PC-9 (cell line): Measurements from ENCODE around the gene PNPLA2. TPM values are rescaled to one million over a fixed set of nuclear protein-coding genes. Genes with fewer than 3 reads are reported as not detected.

Experiments
- BruUV-seq: library from RNA; stranded (reverse); fragments of 400-500 nt; replicated peaks from 2 replicates; lab custom pipeline; 2021; lab: Mats Ljungman, UMichigan
- CTCF ChIA-PET: fragments of 300-600 bp; sonication (Branson Sonifier 250); formaldehyde crosslinking; loops from one replicate; lab custom pipeline; 2022; ENCODE audit warnings: antibody characterized with exemption; lab: Charles Lee
- POLR2A ChIA-PET: fragments of 300-600 bp; sonication (Branson Sonifier 250); formaldehyde crosslinking; loops from one replicate; lab custom pipeline; 2022; ENCODE audit warnings: antibody characterized with exemption; ENCODE audit not compliant: unreplicated experiment; lab: Charles Lee
- DNase-seq, 2 experiments: peaks; one replicate each; pipeline versions ENCODE4 v3.0.0 to v3.0.0-alpha.2; 2015 to 2022; ENCODE audit warnings: mixed read lengths in 1 of 2
- H2AFZ ChIP-seq: fragments of 200-600 bp; sonication (generic); 2 replicates; pipeline ENCODE4 v1.8.1; 2017; ENCODE audit warnings: antibody characterized with exemption
- H3F3A ChIP-seq: fragments of 200-600 bp; sonication (generic); 2 replicates; pipeline ENCODE4 v1.8.1; 2017; ENCODE audit warnings: antibody characterized with exemption, mild to moderate bottlenecking, low read depth; ENCODE audit not compliant: insufficient read depth
- H3K27ac ChIP-seq: fragments of 200-600 bp; sonication (generic); 2 replicates; pipeline ENCODE4 v1.6.1; 2016; ENCODE audit warnings: mixed run types
- H3K27me3 ChIP-seq: fragments of 200-600 bp; sonication (generic); 2 replicates; pipeline ENCODE4 v1.6.1; 2016; ENCODE audit warnings: low read depth, mixed run types; ENCODE audit not compliant: insufficient read depth
- H3K36me3 ChIP-seq: fragments of 200-600 bp; sonication (generic); 2 replicates; pipeline ENCODE4 v1.6.1; 2016; ENCODE audit warnings: low read depth, mixed run types
- H3K4me1 ChIP-seq: fragments of 200-600 bp; sonication (generic); replicated peaks from 2 replicates; pipeline ENCODE4 v1.6.1; 2016; ENCODE audit warnings: mixed run types; ENCODE audit not compliant: insufficient read depth
- H3K4me2 ChIP-seq: fragments of 200-600 bp; sonication (generic); 2 replicates; pipeline ENCODE4 v1.6.1; 2017; ENCODE audit warnings: mixed run types
- H3K4me3 ChIP-seq: fragments of 200-600 bp; sonication (generic); 2 replicates; pipeline ENCODE4 v1.6.1; 2016; ENCODE audit warnings: mixed run types
- H3K79me2 ChIP-seq: fragments of 200-600 bp; sonication (generic); 2 replicates; pipeline ENCODE4 v1.6.1; 2017; ENCODE audit warnings: low read depth, mixed run types
- H3K9me2 ChIP-seq: fragments of 200-600 bp; sonication (generic); 2 replicates; pipeline ENCODE4 v1.8.1; 2017; ENCODE audit warnings: mild to moderate bottlenecking; ENCODE audit not compliant: insufficient read depth
- H3K9me3 ChIP-seq: fragments of 200-600 bp; sonication (generic); 2 replicates; pipeline ENCODE4 v1.8.1; 2016; ENCODE audit warnings: low read depth; ENCODE audit not compliant: insufficient read depth
- H4K20me1 ChIP-seq: fragments of 200-600 bp; sonication (generic); 2 replicates; pipeline ENCODE4 v1.8.1; 2017; ENCODE audit not compliant: insufficient read depth
- EZH2 ChIP-seq: fragments of 200-600 bp; sonication (generic); IDR thresholded peaks from 2 replicates; pipeline ENCODE4 v1.8.0; 2017; ENCODE audit warnings: antibody characterized with exemption, low read depth
- intact Hi-C: fragments of 100-400 bp; cut with micrococcal nuclease; formaldehyde crosslinking; loops from one replicate; pipeline ENCODE4 v1.10.0; 2022; ENCODE audit not compliant: unreplicated experiment
- total RNA-seq: library from RNA; stranded (reverse); gene quantifications from 2 replicates; pipeline ENCODE4 v1.2.3, GENCODE V29; 2021
- TF ChIP-seq, protein P1 (sequence below): fragments of 200-600 bp; sonication (generic); conservative IDR thresholded peaks from 2 replicates; pipeline ENCODE4 v1.6.1; 2017; ENCODE audit warnings: mixed run types, antibody characterized with exemption, mild to moderate bottlenecking, moderate library complexity

PNPLA2 gene
- total RNA-seq, 1 experiment from 2014 or later, result 137 TPM

DNA sequence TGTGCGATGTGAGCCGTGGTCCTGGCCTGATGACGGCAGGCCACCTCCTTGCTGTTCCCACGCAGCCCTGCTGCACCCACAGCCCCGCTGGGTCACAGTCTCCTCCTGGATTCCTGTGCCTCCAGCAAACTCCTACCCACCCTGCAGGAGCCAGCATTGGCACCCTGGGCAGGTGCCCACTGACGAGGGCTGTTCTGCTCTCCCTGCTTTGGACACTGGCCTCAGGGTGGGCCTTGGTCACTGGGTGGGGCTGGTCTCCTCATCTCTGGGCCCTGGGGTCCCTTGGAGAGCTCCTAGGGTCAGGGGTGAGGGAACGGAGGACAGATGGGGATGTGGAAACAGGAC lies 36.6 kb downstream of the PNPLA2 start:
- Histone ChIP-seq H3K9me2 (no peaks in the 10 kb centered on the region), H4K20me1 (no peaks in the 10 kb centered on the region), H3K4me2 (no peak overlapping the region), H3F3A (no peaks in the 10 kb centered on the region), H2AFZ (no peak overlapping the region), H3K27me3 (no peaks in the 10 kb centered on the region), H3K27ac (no peak overlapping the region), H3K9me3 (no peaks in the 10 kb centered on the region), H3K4me3 (no peak overlapping the region), H3K79me2 (no peaks in the 10 kb centered on the region), H3K36me3 (no peaks in the 10 kb centered on the region), H3K4me1 (no peaks in the 10 kb centered on the region)
- POLR2A ChIA-PET, result no interaction called here
- no peak for DNase-seq
- TF ChIP-seq EZH2, result no peak
- TF ChIP-seq, protein P1, sequence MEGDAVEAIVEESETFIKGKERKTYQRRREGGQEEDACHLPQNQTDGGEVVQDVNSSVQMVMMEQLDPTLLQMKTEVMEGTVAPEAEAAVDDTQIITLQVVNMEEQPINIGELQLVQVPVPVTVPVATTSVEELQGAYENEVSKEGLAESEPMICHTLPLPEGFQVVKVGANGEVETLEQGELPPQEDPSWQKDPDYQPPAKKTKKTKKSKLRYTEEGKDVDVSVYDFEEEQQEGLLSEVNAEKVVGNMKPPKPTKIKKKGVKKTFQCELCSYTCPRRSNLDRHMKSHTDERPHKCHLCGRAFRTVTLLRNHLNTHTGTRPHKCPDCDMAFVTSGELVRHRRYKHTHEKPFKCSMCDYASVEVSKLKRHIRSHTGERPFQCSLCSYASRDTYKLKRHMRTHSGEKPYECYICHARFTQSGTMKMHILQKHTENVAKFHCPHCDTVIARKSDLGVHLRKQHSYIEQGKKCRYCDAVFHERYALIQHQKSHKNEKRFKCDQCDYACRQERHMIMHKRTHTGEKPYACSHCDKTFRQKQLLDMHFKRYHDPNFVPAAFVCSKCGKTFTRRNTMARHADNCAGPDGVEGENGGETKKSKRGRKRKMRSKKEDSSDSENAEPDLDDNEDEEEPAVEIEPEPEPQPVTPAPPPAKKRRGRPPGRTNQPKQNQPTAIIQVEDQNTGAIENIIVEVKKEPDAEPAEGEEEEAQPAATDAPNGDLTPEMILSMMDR, result no peak
- intact Hi-C loops, result no loop called here
- BruUV-seq, result no TSS peak
- CTCF ChIA-PET, result no interaction called here

DNA sequence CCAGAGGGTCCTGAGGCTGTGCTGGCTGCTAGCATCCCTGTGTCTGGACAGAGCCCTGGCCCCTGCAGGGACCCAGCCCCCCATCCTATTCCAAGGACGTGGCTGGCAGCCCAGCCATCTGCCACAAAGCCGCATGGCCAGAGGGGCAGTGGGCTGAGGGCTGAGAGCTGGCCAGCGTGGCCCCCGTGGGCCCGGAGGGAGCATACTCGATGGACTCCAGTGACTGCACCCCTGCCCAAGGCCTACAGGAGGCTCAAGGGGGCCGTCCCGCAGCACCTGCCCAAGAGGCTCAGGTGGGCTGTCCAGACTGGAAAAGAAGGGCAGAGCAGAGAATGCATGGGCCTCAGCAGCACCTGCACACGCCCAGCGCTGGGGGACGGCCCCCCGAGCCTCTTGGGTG lies 37.1 kb downstream of the PNPLA2 start:
- H3K36me3 ChIP-seq, result no peaks in the 10 kb centered on the region
- BruUV-seq, result no TSS peak
- no peaks in the 10 kb centered on the region for H3K9me3 ChIP-seq
- no peaks in the 10 kb centered on the region for H4K20me1 ChIP-seq
- ChIA-PET CTCF (no interaction called here), POLR2A (no interaction called here)
- no peak overlapping the region for H3K4me3 ChIP-seq
- no peaks in the 10 kb centered on the region for H3K79me2 ChIP-seq
- no peaks in the 10 kb centered on the region for H3F3A ChIP-seq
- H3K27me3 ChIP-seq, result no peaks in the 10 kb centered on the region
- H3K27ac ChIP-seq, result no peak overlapping the region
- H3K4me2 ChIP-seq, result no peak overlapping the region
- H3K9me2 ChIP-seq, result no peaks in the 10 kb centered on the region
- TF ChIP-seq, protein P1, result no peak
- no peak for TF ChIP-seq EZH2
- H2AFZ ChIP-seq, result no peak overlapping the region
- no peak for DNase-seq
- intact Hi-C loops, result no loop called here
- no peaks in the 10 kb centered on the region for H3K4me1 ChIP-seq

DNA sequence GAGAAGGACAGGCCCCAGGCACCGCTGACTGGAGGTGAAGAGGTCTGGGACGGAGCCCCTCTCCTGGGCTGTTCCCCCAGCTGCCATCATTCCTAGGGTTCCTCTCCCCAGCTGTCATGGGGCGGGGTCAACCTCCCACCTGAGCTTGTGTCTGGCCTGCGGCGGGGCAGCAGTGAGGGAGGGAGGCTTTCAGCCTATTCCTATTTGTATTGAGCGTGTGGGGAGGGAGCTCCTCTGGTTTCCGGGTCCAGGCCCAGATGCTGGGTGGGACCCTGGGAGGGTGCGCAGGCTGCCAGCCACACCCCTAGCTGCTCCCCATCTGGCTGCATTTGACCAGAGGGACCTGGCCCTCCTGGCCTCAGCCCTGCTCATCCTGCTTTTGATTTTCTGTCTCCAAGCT lies 37.7 kb downstream of the PNPLA2 start:
- Histone ChIP-seq H2AFZ (no peak overlapping the region), H3F3A (no peaks in the 10 kb centered on the region), H3K4me1 (no peaks in the 10 kb centered on the region), H3K9me3 (no peaks in the 10 kb centered on the region), H3K9me2 (no peaks in the 10 kb centered on the region), H3K4me3 (no peak overlapping the region), H3K27ac (no peak overlapping the region), H3K79me2 (no peaks in the 10 kb centered on the region), H3K27me3 (no peaks in the 10 kb centered on the region), H3K36me3 (no peaks in the 10 kb centered on the region), H3K4me2 (no peak overlapping the region), H4K20me1 (no peaks in the 10 kb centered on the region)
- ChIA-PET POLR2A (no interaction called here), CTCF (no interaction called here)
- TF ChIP-seq EZH2, result no peak
- TF ChIP-seq, protein P1, result no peak
- BruUV-seq, result no TSS peak
- intact Hi-C loops, result no loop called here
- no peak for DNase-seq
